ENCODE results near the gene LAP3. TPM values are rescaled to one million over a fixed set of nuclear protein-coding genes. Genes with fewer than 3 reads are reported as not detected.

The LAP3 gene
- total and polyA plus RNA-seq, 4 donors: 57.5 to 178 (median 110) TPM

- Histone ChIP-seq H3K9me3 (ENCODE audit: control insufficient read depth in 4 of 4, low read length in 3 of 4) (no peaks in the 10 kb centered on the region), H3K4me1 (ENCODE audit: control insufficient read depth in 4 of 4, insufficient read depth in 4 of 4, low read length in 3 of 4) (peaks cover 0 to 6% (median 3%) of the 10 kb centered on the region in 4 donors), H3K36me3 (ENCODE audit: control insufficient read depth in 4 of 4, insufficient read depth in 3 of 4, low read depth in 1 of 4, low read length in 3 of 4) (peaks cover 17 to 78% (median 63%) of the 10 kb centered on the region in 4 donors), H3K27ac (ENCODE audit: low read depth in 1 of 2, low read length in 2 of 2) (no peak overlapping the region), H3K27me3 (ENCODE audit: control insufficient read depth in 4 of 4, insufficient read depth in 4 of 4, low read length in 3 of 4) (no peaks in the 10 kb centered on the region), H3K9ac (ENCODE audit: low read depth in 1 of 2, low read length in 2 of 2) (no peak overlapping the region), H3K4me3 (ENCODE audit: low read depth in 1 of 3, low read length in 3 of 3) (no peak overlapping the region)
- no peak for DNase-seq (ENCODE audit: low spot score)
- TF ChIP-seq GABPA (IDR thresholded peaks at IDR 0.05 in 1 of 2, conservative IDR thresholded peaks at IDR 0.05 in 1 of 2) (no peak), NR2F2 (IDR thresholded peaks at IDR 0.05) (no peak), RAD21 (IDR thresholded peaks at IDR 0.05) (no peak), HNF4A (conservative IDR thresholded peaks at IDR 0.05) (no peak), HNF4G (IDR thresholded peaks at IDR 0.05) (no peak), YY1 (IDR thresholded peaks at IDR 0.05) (no peak)
- WGBS: 80% methylated on average over 7 of the region's 7 CpGs
These were observed 46.5 kb downstream of the LAP3 start for GRCh38 chr4:17623451-17624001.

DNA sequence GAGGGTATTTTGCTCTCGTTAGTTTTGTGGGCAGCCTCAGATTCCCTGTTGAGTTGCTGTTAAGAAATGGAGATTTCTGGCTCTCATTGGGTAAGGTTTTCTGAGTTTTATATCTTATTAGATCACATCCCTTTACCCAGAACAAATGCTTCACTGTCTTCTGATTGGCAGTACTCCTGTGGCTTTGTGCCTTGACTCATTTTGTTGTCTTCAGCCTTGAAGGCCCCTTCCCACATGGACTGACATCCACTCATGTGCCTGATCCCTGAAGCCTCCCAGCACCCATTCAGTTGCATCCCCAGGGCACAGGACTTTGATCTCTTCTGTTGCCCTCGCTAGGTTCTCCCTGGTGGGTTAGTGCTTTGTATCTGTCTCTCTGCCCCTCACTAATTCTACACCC, 47.8 kb downstream of the LAP3 start:
- DNase-seq (ENCODE audit: low spot score): no peak
- no peaks in the 10 kb centered on the region for H3K27me3 ChIP-seq (ENCODE audit: control insufficient read depth in 4 of 4, insufficient read depth in 4 of 4, low read length in 3 of 4)
- H3K9ac ChIP-seq (ENCODE audit: low read depth in 1 of 2, low read length in 2 of 2): no peak overlapping the region
- no peak overlapping the region for H3K27ac ChIP-seq (ENCODE audit: low read depth in 1 of 2, low read length in 2 of 2)
- 90% methylated on average over 2 of the region's 2 CpGs for WGBS
- H3K4me3 ChIP-seq (ENCODE audit: low read depth in 1 of 3, low read length in 3 of 3): no peak overlapping the region
- TF ChIP-seq FOXA1 (IDR thresholded peaks at IDR 0.05): no peak
- no peak for TF ChIP-seq RAD21 (IDR thresholded peaks at IDR 0.05)
- TF ChIP-seq EGR1 (IDR thresholded peaks at IDR 0.05; ENCODE audit: low read depth in 2 of 2): no peak
- TF ChIP-seq NR2F2 (IDR thresholded peaks at IDR 0.05): no peak
- no peak for TF ChIP-seq GABPA (IDR thresholded peaks at IDR 0.05 in 1 of 2, conservative IDR thresholded peaks at IDR 0.05 in 1 of 2)
- no peak for TF ChIP-seq HNF4A (conservative IDR thresholded peaks at IDR 0.05)
- TF ChIP-seq TAF1 (conservative IDR thresholded peaks at IDR 0.05): no peak
- TF ChIP-seq, protein P1, sequence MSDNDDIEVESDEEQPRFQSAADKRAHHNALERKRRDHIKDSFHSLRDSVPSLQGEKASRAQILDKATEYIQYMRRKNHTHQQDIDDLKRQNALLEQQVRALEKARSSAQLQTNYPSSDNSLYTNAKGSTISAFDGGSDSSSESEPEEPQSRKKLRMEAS (IDR thresholded peaks at IDR 0.05): no peak
- TF ChIP-seq, protein P2, sequence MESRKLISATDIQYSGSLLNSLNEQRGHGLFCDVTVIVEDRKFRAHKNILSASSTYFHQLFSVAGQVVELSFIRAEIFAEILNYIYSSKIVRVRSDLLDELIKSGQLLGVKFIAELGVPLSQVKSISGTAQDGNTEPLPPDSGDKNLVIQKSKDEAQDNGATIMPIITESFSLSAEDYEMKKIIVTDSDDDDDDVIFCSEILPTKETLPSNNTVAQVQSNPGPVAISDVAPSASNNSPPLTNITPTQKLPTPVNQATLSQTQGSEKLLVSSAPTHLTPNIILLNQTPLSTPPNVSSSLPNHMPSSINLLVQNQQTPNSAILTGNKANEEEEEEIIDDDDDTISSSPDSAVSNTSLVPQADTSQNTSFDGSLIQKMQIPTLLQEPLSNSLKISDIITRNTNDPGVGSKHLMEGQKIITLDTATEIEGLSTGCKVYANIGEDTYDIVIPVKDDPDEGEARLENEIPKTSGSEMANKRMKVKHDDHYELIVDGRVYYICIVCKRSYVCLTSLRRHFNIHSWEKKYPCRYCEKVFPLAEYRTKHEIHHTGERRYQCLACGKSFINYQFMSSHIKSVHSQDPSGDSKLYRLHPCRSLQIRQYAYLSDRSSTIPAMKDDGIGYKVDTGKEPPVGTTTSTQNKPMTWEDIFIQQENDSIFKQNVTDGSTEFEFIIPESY (IDR thresholded peaks at IDR 0.05): no peak
- TF ChIP-seq REST (IDR thresholded peaks at IDR 0.05): no peak
- H3K36me3 ChIP-seq (ENCODE audit: control insufficient read depth in 4 of 4, insufficient read depth in 3 of 4, low read depth in 1 of 4, low read length in 3 of 4): peaks cover 21 to 86% (median 65%) of the 10 kb centered on the region in 4 donors
- no peaks in the 10 kb centered on the region for H3K9me3 ChIP-seq (ENCODE audit: control insufficient read depth in 4 of 4, low read length in 3 of 4)
- H3K4me1 ChIP-seq (ENCODE audit: control insufficient read depth in 4 of 4, insufficient read depth in 4 of 4, low read length in 3 of 4): no peaks in the 10 kb centered on the region

GRCh38 chr4:17630228-17630627, 53.2 kb downstream of the LAP3 start:
- Histone ChIP-seq H3K27me3 (ENCODE audit: control insufficient read depth in 4 of 4, insufficient read depth in 4 of 4, low read length in 3 of 4) (no peaks in the 10 kb centered on the region), H3K27ac (ENCODE audit: low read depth in 1 of 2, low read length in 2 of 2) (no peak overlapping the region), H3K9me3 (ENCODE audit: control insufficient read depth in 4 of 4, low read length in 3 of 4) (no peaks in the 10 kb centered on the region), H3K4me1 (ENCODE audit: control insufficient read depth in 4 of 4, insufficient read depth in 4 of 4, low read length in 3 of 4) (no peaks in the 10 kb centered on the region), H3K4me3 (ENCODE audit: low read depth in 1 of 3, low read length in 3 of 3) (no peak overlapping the region), H3K9ac (ENCODE audit: low read depth in 1 of 2, low read length in 2 of 2) (no peak overlapping the region), H3K36me3 (ENCODE audit: control insufficient read depth in 4 of 4, insufficient read depth in 3 of 4, low read depth in 1 of 4, low read length in 3 of 4) (peaks cover 17 to 73% (median 54%) of the 10 kb centered on the region in 4 donors)
- DNase-seq (ENCODE audit: low spot score): no peak
- WGBS: 97% methylated on average over 4 of the region's 4 CpGs
- TF ChIP-seq, protein P1 (IDR thresholded peaks at IDR 0.05): no peak
- TF ChIP-seq CTCF (IDR thresholded peaks at IDR 0.05; ENCODE audit: low read depth, low read length, missing input control) (no peak), YY1 (IDR thresholded peaks at IDR 0.05) (no peak), REST (IDR thresholded peaks at IDR 0.05) (no peak), ATF3 (IDR thresholded peaks at IDR 0.05) (no peak), SP1 (IDR thresholded peaks at IDR 0.05) (no peak), RAD21 (IDR thresholded peaks at IDR 0.05) (no peak)
